HCT116 (cell line): ENCODE results near the gene IP6K3. TPM values are rescaled to one million over a fixed set of nuclear protein-coding genes. Genes with fewer than 3 reads are reported as not detected.

Experiments
- ATAC-seq: fragments of 200-7000 bp; cut with Tn5 transposase; 2 replicates; pipeline ENCODE4 v1.9.1; 2020; ENCODE audit warnings: mild to moderate bottlenecking, moderate library complexity
- BruUV-seq: library from RNA; stranded (reverse); fragments of 400-500 nt; replicated peaks from 2 replicates; lab custom pipeline; 2021; lab: Mats Ljungman, UMichigan
- CTCF ChIA-PET: fragments of 300-600 bp; sonication (Branson Sonifier 250); formaldehyde crosslinking; loops from one replicate; lab custom pipeline; 2021; ENCODE audit warnings: antibody characterized with exemption; lab: Charles Lee
- POLR2A ChIA-PET: fragments of 300-600, 350-600 bp; sonication (Branson Sonifier 250); formaldehyde crosslinking; loops from one replicate; lab custom pipeline; 2021; ENCODE audit warnings: antibody characterized with exemption; lab: Charles Lee
- RAD21 ChIA-PET, 2 experiments: fragments of 300-600 bp; sonication (Branson Sonifier 250); formaldehyde crosslinking; loops; one replicate each; lab custom pipeline; 2023; ENCODE audit warnings: low total read pairs in 2 of 2; ENCODE audit not compliant: uncharacterized antibody in 2 of 2, unreplicated experiment in 2 of 2, low non-redundant PET in 1 of 2; lab: Charles Lee
- DNase-seq: peaks from one replicate; pipeline ENCODE4 v3.0.0-alpha.2; 2010; ENCODE audit warnings: low read depth, low spot score
- H2AFZ ChIP-seq: fragments of 200-600 bp; shearing (Covaris generic), sonication (generic); 2 replicates; pipeline ENCODE4 v1.6.1; 2017; ENCODE audit warnings: low read depth, mixed run types, mixed read lengths, antibody characterized with exemption, low read length; ENCODE audit not compliant: poor library complexity, severe bottlenecking
- H3K27ac ChIP-seq: 2 replicates; pipeline ENCODE4 v1.5.1; 2012; ENCODE audit warnings: low read depth, low read length
- H3K27me3 ChIP-seq: fragments of 200-600 bp; sonication (generic); 2 replicates; pipeline ENCODE4 v1.6.1; 2016; ENCODE audit warnings: mixed run types, low read length, mixed read lengths; ENCODE audit not compliant: insufficient read depth
- H3K36me3 ChIP-seq, 2 experiments: fragments of 200-500 bp in 1 of 2; fragments of 200-600 bp in 1 of 2; sonication (Bioruptor generic) in 1 of 2; sonication (generic) in 1 of 2; 2 replicates each; pipeline versions ENCODE4 v1.5.1 to v1.6.1; 2014 to 2016; ENCODE audit warnings: low read length in 2 of 2, inconsistent platforms in 1 of 2, mixed read lengths in 1 of 2, mixed run types in 1 of 2; ENCODE audit not compliant: insufficient read depth in 2 of 2, control insufficient read depth in 1 of 2
- H3K4me1 ChIP-seq, 2 experiments: fragments of 200-600 bp in 1 of 2; sonication (generic) in 1 of 2; 2 replicates each; pipeline versions ENCODE4 v1.5.1 to v1.6.1; 2012 to 2017; ENCODE audit warnings: low read length in 2 of 2, inconsistent platforms in 1 of 2, mild to moderate bottlenecking in 1 of 2, mixed read lengths in 1 of 2, mixed run types in 1 of 2, moderate library complexity in 1 of 2; ENCODE audit not compliant: insufficient read depth in 2 of 2, control insufficient read depth in 1 of 2
- H3K4me2 ChIP-seq: fragments of 200-600 bp; sonication (generic); 2 replicates; pipeline ENCODE4 v1.6.1; 2017; ENCODE audit warnings: mixed run types, low read length, mixed read lengths
- H3K4me3 ChIP-seq, 2 experiments: fragments of 200-600 bp in 1 of 2; sonication (generic) in 1 of 2; replicated peaks in 1 of 2; 2 replicates each; pipeline ENCODE4 v1.5.1; 2011 to 2016; ENCODE audit warnings: low read length in 2 of 2, control low read depth in 1 of 2, low read depth in 1 of 2, mild to moderate bottlenecking in 1 of 2, mixed read lengths in 1 of 2, mixed run types in 1 of 2
- H3K79me2 ChIP-seq: fragments of 200-600 bp; sonication (generic); 2 replicates; pipeline ENCODE4 v1.6.1; 2017; ENCODE audit warnings: mild to moderate bottlenecking, mixed run types, low read length, moderate library complexity, mixed read lengths; ENCODE audit not compliant: insufficient read depth
- H3K9ac ChIP-seq: fragments of 200-600 bp; sonication (generic); 2 replicates; pipeline ENCODE4 v1.6.1; 2016; ENCODE audit warnings: low read length, mixed read lengths
- H3K9me2 ChIP-seq: fragments of 200-600 bp; sonication (generic), shearing (Covaris generic); 2 replicates; pipeline ENCODE4 v1.6.1; 2017; ENCODE audit warnings: mixed run types, mild to moderate bottlenecking, moderate library complexity; ENCODE audit not compliant: insufficient read depth
- H3K9me3 ChIP-seq, 2 experiments: fragments of 200-500 bp in 1 of 2; fragments of 200-600 bp in 1 of 2; sonication (Bioruptor generic) in 1 of 2; sonication (generic) in 1 of 2; 2 replicates each; pipeline ENCODE4 v1.6.1; 2014 to 2017; ENCODE audit warnings: low read length in 2 of 2, mixed read lengths in 2 of 2, inconsistent platforms in 1 of 2, low read depth in 1 of 2, mild to moderate bottlenecking in 1 of 2, mixed run types in 1 of 2, moderate library complexity in 1 of 2; ENCODE audit not compliant: control insufficient read depth in 1 of 2, insufficient read depth in 1 of 2
- H4K20me1 ChIP-seq: fragments of 200-600 bp; sonication (generic), shearing (Covaris generic); 2 replicates; pipeline ENCODE4 v1.6.1; 2017; ENCODE audit warnings: mixed run types, mild to moderate bottlenecking, moderate library complexity; ENCODE audit not compliant: insufficient read depth
- EZH2phosphoT487 ChIP-seq: fragments of 200-600 bp; IDR thresholded peaks from 2 replicates; pipeline ENCODE4 v1.6.1; 2018; ENCODE audit warnings: antibody characterized with exemption, borderline replicate concordance
- FOSL1 ChIP-seq: IDR thresholded peaks from 2 replicates; pipeline ENCODE4 v1.6.1; 2012; ENCODE audit warnings: low read depth
- POLR2A ChIP-seq: IDR thresholded peaks from 2 replicates; pipeline ENCODE4 v1.7.0; 2011; ENCODE audit warnings: borderline replicate concordance; ENCODE audit not compliant: insufficient read depth, insufficient read length; ENCODE audit errors: extremely low read depth
- SIN3A ChIP-seq: IDR thresholded peaks from 2 replicates; pipeline ENCODE4 v1.6.1; 2012; ENCODE audit warnings: low read depth
- SP1 ChIP-seq: IDR thresholded peaks from 2 replicates; pipeline ENCODE4 v1.6.1; 2012; ENCODE audit warnings: low read depth
- TCF7L2 ChIP-seq: IDR thresholded peaks from 2 replicates; pipeline ENCODE4 v1.7.0; 2011; ENCODE audit warnings: borderline replicate concordance, inconsistent platforms; ENCODE audit not compliant: insufficient read depth, insufficient read length; ENCODE audit errors: extremely low read depth
- YY1 ChIP-seq: IDR thresholded peaks from 2 replicates; pipeline ENCODE4 v1.6.1; 2011; ENCODE audit warnings: low read length, low read depth, moderate library complexity, mild to moderate bottlenecking; ENCODE audit not compliant: insufficient replicate concordance; ENCODE audit errors: extremely low read depth
- ZBTB33 ChIP-seq: IDR thresholded peaks from 2 replicates; pipeline ENCODE4 v1.6.1; 2011; ENCODE audit warnings: mild to moderate bottlenecking, low read length, moderate library complexity; ENCODE audit not compliant: insufficient replicate concordance; ENCODE audit errors: extremely low read depth
- ZFX ChIP-seq: fragments of 450-650 bp; IDR thresholded peaks from 2 replicates; pipeline ENCODE4 v1.6.1; 2017
- ZNF274 ChIP-seq: fragments of 200-500 bp; sonication (Bioruptor generic); IDR thresholded peaks from 2 replicates; pipeline ENCODE4 v1.6.1; 2014; ENCODE audit warnings: mild to moderate bottlenecking, low read depth, low read length, inconsistent platforms
- intact Hi-C: fragments of 100-400 bp; cut with micrococcal nuclease; formaldehyde crosslinking; loops from 2 replicates; pipeline ENCODE4 v1.10.0; 2022
- total RNA-seq: library from RNA; stranded (reverse); gene quantifications from one replicate; pipeline ENCODE4 v1.2.1, GENCODE V29; 2021; ENCODE audit not compliant: unreplicated experiment
- TF ChIP-seq, protein P1 (sequence below): IDR thresholded peaks from 2 replicates; pipeline ENCODE4 v1.6.1; 2012; ENCODE audit warnings: low read depth
- TF ChIP-seq, protein P2 (sequence below): IDR thresholded peaks from 2 replicates; pipeline ENCODE4 v1.6.1; 2012

The IP6K3 gene
- total RNA-seq, 1 experiment from 2014 or later: not detected

DNA sequence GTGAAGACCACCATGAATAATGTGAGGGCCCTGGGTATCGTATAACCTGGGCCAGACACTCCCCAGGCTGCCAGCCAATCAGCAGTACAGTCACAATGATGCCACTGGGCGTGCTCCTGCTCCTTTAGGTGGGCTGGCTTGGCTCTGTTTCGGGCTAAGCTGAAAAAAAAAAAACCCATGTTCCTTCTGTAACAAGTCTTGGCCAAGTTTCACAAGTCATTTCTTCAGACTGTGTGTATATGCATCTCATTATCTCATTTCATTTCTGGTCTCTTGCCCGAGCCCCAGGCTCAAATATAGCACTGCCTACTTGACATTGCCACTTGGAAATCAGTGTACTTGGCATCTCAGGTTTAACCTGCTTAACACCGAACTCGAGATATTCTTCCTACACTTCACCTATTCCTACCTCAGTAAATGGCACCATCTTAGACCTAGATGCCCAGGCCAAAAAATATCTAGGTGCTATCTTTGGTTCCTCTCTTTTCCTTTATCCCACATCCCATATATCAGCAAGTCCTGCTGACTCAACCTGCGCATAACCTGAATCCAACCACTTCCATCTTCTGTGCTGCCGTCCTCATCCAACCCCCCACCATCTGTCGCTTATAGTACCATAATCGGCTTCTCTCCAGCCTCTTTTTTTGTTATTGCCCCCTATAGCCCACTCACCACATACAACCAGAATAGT lies 37.0 kb downstream of the IP6K3 start:
- Histone ChIP-seq H3K9me2 (no peaks in the 10 kb centered on the region), H3K4me3 (0 out of 4 replicates have a peak overlapping the region, but pooled peaks of 1 of the 2 experiments have one; percentile 69), H3K9me3 (no peaks in the 10 kb centered on the region), H3K4me2 (peak overlapping the region; percentile 98), H3K27ac (no peak overlapping the region), H3K4me1 (peaks cover 8 to 21% of the 10 kb centered on the region in 2 experiments; a peak in 3 of 4 replicates), H3K9ac (peak overlapping the region; percentile 92; the same call in 1 of the 2 replicates), H3K36me3 (peaks cover 2 to 29% of the 10 kb centered on the region in 2 experiments; a peak in 3 of 4 replicates), H2AFZ (no peak overlapping the region), H4K20me1 (no peaks in the 10 kb centered on the region), H3K27me3 (no peaks in the 10 kb centered on the region), H3K79me2 (peaks cover 39% of the 10 kb centered on the region)
- RAD21 ChIA-PET: no interaction called here
- no peak for ATAC-seq
- intact Hi-C loops: no loop called here
- DNase-seq: no peak
- POLR2A ChIA-PET: no interaction called here
- no TSS peak for BruUV-seq
- TF ChIP-seq POLR2A (no peak), FOSL1 (no peak), EZH2phosphoT487 (no peak), ZNF274 (no peak), ZFX (no peak), YY1 (no peak), SIN3A (no peak), ZBTB33 (no peak), SP1 (no peak), TCF7L2 (no peak)
- TF ChIP-seq, protein P1, sequence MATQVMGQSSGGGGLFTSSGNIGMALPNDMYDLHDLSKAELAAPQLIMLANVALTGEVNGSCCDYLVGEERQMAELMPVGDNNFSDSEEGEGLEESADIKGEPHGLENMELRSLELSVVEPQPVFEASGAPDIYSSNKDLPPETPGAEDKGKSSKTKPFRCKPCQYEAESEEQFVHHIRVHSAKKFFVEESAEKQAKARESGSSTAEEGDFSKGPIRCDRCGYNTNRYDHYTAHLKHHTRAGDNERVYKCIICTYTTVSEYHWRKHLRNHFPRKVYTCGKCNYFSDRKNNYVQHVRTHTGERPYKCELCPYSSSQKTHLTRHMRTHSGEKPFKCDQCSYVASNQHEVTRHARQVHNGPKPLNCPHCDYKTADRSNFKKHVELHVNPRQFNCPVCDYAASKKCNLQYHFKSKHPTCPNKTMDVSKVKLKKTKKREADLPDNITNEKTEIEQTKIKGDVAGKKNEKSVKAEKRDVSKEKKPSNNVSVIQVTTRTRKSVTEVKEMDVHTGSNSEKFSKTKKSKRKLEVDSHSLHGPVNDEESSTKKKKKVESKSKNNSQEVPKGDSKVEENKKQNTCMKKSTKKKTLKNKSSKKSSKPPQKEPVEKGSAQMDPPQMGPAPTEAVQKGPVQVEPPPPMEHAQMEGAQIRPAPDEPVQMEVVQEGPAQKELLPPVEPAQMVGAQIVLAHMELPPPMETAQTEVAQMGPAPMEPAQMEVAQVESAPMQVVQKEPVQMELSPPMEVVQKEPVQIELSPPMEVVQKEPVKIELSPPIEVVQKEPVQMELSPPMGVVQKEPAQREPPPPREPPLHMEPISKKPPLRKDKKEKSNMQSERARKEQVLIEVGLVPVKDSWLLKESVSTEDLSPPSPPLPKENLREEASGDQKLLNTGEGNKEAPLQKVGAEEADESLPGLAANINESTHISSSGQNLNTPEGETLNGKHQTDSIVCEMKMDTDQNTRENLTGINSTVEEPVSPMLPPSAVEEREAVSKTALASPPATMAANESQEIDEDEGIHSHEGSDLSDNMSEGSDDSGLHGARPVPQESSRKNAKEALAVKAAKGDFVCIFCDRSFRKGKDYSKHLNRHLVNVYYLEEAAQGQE: no peak
- TF ChIP-seq, protein P2, sequence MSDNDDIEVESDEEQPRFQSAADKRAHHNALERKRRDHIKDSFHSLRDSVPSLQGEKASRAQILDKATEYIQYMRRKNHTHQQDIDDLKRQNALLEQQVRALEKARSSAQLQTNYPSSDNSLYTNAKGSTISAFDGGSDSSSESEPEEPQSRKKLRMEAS: no peak
- CTCF ChIA-PET: interaction anchor here (1.4 kb wide), 1 partner anchor 9 kb away, joined by 6 read pairs; no protein-coding TSS in a partner anchor
